GM12878 (cell line): Measurements from ENCODE around the gene MARS1.
A peak's percentile ranks its signal among the peaks of the same experiment; 100 is the strongest.

Experiments
- EZH2 ChIP-seq: IDR thresholded peaks from 2 replicates; pipeline ENCODE4 v1.6.1; 2012; ENCODE audit warnings: low read depth, mild to moderate bottlenecking, control low read depth, inconsistent platforms, low read length, borderline replicate concordance; ENCODE audit not compliant: control insufficient read depth
- FOXK2 ChIP-seq: fragments of 450-650 bp; IDR thresholded peaks from 2 replicates; pipeline ENCODE4 v1.6.1; 2017; ENCODE audit warnings: mild to moderate bottlenecking, moderate library complexity
- HDAC2 ChIP-seq: fragments of 200-600 bp; sonication (generic); IDR thresholded peaks from 2 replicates; pipeline ENCODE4 v1.6.1; 2017
- JUND ChIP-seq: IDR thresholded peaks from 2 replicates; pipeline ENCODE4 v1.6.1; 2012; ENCODE audit warnings: low read depth, mild to moderate bottlenecking, low read length, improper control_type of control experiment, moderate library complexity
- KAT2A ChIP-seq: conservative IDR thresholded peaks from 2 replicates; pipeline ENCODE4 v1.6.1; 2011; ENCODE audit warnings: low read depth, low read length; ENCODE audit not compliant: control insufficient read depth
- MYC ChIP-seq: IDR thresholded peaks from 2 replicates; pipeline ENCODE4 v1.6.1; 2011; ENCODE audit warnings: mild to moderate bottlenecking, low read length, moderate library complexity, inconsistent platforms; ENCODE audit not compliant: insufficient read depth, insufficient replicate concordance, insufficient read length, severe bottlenecking
- POLR2AphosphoS5 ChIP-seq: IDR thresholded peaks from 2 replicates; pipeline ENCODE4 v1.6.1; 2011; ENCODE audit warnings: mild to moderate bottlenecking, low read length, inconsistent platforms
- SIN3A ChIP-seq: IDR thresholded peaks from 2 replicates; pipeline ENCODE4 v1.6.1; 2012; ENCODE audit warnings: low read depth, low read length, improper control_type of control experiment
- SMAD5 ChIP-seq: IDR thresholded peaks from 2 replicates; pipeline ENCODE4 v1.6.1; 2016; ENCODE audit warnings: antibody characterized with exemption, low read depth
- SPI1 ChIP-seq: IDR thresholded peaks from 2 replicates; pipeline ENCODE4 v1.6.1; 2011; ENCODE audit warnings: low read depth, mild to moderate bottlenecking, low read length, moderate library complexity, borderline replicate concordance; ENCODE audit not compliant: insufficient read depth
- TARDBP ChIP-seq: IDR thresholded peaks from 2 replicates; pipeline ENCODE4 v1.6.1; 2016; ENCODE audit warnings: borderline replicate concordance
- YY1 ChIP-seq: IDR thresholded peaks from 2 replicates; pipeline ENCODE4 v1.6.1; 2011; ENCODE audit warnings: low read depth, mild to moderate bottlenecking, low read length

GRCh38 chr12:57520053-57520818 lies 32.4 kb downstream of the MARS1 start, which contains the start of gene DDIT3:
- TF ChIP-seq KAT2A (no peak), HDAC2 (no peak), SMAD5 (peak; percentile 98), POLR2AphosphoS5 (peak; percentile 100), SIN3A (peak; percentile 81), TARDBP (no peak), EZH2 (no peak), FOXK2 (no peak), MYC (no peak), JUND (peak; percentile 57; the same call in 1 of the 2 replicates), YY1 (peak; percentile 77), SPI1 (no peak; the same call in 1 of the 2 replicates)
